ENCODE measurements around the gene MRFAP1L1.

DNA sequence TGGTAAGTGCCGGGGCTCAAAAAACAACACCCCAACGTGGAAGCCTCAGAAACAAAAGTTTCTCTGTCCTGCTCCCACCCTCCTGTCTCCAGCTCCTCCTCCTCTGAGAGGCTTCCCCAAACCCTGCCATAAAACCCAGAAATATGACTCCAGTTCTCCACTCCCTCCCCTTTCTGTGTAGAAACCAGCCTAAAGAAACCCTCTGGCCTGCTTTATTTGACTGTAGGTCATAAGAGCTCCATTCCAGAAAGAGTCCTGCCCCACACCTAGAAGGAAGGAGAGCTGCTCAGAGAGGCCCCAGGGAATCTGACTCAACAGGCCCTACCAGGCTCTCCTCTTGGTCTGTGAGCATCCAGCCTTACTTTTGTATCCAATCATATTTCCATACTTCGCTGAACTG is 16.9 kb downstream of the MRFAP1L1 start:
- TF ChIP-seq, protein P1, sequence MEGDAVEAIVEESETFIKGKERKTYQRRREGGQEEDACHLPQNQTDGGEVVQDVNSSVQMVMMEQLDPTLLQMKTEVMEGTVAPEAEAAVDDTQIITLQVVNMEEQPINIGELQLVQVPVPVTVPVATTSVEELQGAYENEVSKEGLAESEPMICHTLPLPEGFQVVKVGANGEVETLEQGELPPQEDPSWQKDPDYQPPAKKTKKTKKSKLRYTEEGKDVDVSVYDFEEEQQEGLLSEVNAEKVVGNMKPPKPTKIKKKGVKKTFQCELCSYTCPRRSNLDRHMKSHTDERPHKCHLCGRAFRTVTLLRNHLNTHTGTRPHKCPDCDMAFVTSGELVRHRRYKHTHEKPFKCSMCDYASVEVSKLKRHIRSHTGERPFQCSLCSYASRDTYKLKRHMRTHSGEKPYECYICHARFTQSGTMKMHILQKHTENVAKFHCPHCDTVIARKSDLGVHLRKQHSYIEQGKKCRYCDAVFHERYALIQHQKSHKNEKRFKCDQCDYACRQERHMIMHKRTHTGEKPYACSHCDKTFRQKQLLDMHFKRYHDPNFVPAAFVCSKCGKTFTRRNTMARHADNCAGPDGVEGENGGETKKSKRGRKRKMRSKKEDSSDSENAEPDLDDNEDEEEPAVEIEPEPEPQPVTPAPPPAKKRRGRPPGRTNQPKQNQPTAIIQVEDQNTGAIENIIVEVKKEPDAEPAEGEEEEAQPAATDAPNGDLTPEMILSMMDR (optimal IDR thresholded peaks at IDR 0.05 in 1 of 3, IDR thresholded peaks at IDR 0.05 in 1 of 3, conservative IDR thresholded peaks at IDR 0.05 in 1 of 3; ENCODE audit: extremely low read depth in 1 of 3, insufficient read depth in 2 of 3, low read length in 3 of 3), result no peak
- no peak for TF ChIP-seq EZH2 (IDR thresholded peaks at IDR 0.05; ENCODE audit: low read length)

Measured in keratinocyte (primary cell).